ENCODE results near the gene PLA2G1B.

The PLA2G1B gene

DNA sequence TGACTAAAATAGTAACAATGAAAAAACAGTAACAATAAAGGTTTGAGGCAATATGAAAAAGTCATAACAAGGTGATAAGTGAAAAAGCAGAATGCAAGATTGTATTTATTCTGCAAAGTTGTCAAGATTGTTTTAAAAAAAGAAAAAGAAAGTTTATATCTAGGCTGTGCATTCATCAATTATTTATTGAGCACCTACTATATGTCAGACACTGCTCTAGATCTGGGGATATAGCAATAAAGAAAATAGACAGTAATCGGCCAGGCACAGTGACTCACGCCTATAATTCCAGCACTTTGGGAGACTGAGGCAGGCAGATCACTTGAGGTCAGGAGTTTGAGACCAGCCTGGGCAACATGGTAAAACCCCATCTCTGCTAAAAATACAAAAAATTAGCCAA lies 3.8 kb downstream of the PLA2G1B start:
- no peak for DNase-seq

DNA sequence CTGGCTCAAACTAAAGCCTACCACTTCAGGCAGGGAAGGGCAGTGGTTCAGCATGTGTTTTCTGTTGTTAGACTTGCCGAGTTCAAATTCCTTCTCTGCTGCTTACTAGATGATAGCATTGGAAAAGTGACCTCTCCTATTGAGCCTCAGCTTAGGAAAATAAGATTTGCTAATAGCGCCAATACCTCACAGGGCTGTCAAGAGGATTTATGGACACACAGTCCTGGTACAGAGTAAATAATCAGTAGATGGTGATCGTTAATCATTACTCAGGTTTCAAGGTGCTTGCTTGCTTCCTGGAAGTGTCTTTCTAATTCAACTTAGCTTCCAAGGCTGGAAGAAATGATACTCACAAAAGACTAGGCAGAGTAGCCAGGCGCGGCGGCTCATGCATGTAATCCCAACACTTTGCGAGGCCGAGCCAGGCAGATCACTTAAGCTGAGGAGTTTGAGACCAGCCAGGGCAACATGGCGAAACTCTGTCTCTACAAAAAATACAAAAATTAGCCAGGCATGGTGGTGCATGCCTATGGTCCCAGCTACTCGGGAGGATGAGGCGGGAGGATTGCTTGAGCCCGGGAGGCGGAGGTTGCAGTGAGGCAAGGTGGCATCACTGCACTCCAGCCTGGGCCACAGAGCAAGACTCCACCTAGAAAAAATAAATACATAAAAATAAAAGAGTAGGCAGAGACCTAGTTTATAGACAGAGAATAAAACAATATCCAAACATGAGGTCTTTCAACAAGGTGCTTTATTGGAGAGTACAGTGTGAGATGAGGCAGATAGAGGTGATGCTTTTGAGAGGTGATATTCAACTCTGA lies 6.0 kb downstream of the PLA2G1B start:
- peak; percentile 11 for DNase-seq

DNA sequence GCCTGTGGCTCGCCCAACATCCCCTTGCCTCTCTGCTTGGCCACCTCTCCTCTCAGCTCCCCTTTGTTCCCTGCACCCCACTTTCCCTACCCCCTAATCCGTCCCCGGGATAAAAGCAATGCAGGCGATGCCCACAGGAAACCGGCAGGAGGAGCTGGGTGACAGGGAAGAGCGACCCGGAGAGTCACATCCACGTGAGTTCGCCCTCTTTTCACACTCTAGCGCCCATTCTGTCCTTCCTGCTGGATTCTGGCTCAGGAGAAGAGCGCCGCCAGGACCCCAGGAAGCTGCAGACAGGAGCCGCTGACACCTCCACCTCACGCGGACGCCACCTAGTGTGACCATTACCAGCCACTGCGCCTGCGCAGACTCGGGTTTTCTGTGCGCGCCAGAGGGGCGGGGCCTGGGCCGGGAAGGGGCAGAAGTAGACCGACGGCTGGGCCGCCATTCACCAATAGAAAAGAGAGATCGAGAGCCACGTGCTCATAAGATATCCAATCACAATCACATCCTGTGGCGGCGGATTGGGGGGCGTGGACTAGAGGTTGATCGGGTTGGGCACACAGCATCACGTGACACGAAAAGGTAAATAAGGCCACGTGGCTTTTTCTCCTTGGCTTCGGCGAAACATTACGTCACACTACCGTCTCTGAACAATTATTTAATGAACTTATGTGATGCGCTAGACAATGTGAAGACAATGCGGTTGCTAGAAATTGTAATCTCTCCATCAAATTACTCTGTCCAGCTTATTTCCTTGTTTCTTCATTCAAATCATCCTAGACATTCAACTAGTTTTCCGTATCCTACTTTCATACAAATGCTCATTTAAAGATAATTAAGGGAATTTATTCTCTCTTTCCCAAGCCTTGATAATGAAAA lies 10.1 kb downstream of the PLA2G1B start:
- peak; percentile 99 for DNase-seq

DNA sequence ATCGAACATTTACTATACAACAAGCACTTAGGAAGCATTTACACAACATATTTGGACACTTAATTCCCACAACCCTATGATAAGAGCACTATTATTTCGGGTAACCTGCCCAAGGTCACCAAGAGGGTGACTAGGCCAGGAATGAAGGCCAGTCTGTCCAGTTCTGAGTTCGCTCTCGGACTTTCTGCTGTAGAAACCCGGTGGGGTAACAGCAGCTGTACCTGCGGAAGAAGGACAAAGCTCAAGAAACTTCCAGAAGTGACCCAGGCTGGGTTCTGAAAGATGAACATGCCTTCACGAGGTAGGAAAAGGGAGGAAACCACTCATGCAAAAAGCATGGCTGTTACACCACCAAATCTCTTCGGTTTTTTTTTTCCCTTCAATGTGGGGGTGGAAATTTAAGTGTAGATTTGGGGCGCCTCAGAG lies 10.8 kb downstream of the PLA2G1B start:
- no peak for DNase-seq

DNA sequence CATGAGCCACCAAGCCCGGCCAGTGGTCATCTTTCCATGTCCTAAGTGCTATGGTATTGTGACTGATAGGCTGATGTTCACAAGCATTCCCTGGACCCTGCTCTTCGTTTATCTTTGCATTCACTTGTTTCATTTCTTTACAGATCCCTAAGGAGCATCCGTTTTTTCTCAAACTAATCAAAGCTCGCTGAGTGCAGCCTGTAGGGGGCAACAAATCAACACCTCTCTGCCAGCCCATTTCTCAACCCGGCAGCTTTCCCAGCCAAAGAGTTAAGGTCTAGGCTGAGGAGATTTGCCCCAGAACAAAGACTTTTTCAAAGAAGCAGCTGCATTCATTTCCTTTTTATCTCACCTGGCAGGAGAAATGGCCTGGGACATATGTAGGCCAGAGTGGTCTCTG lies 13.4 kb downstream of the PLA2G1B start:
- DNase-seq: no peak

DNA sequence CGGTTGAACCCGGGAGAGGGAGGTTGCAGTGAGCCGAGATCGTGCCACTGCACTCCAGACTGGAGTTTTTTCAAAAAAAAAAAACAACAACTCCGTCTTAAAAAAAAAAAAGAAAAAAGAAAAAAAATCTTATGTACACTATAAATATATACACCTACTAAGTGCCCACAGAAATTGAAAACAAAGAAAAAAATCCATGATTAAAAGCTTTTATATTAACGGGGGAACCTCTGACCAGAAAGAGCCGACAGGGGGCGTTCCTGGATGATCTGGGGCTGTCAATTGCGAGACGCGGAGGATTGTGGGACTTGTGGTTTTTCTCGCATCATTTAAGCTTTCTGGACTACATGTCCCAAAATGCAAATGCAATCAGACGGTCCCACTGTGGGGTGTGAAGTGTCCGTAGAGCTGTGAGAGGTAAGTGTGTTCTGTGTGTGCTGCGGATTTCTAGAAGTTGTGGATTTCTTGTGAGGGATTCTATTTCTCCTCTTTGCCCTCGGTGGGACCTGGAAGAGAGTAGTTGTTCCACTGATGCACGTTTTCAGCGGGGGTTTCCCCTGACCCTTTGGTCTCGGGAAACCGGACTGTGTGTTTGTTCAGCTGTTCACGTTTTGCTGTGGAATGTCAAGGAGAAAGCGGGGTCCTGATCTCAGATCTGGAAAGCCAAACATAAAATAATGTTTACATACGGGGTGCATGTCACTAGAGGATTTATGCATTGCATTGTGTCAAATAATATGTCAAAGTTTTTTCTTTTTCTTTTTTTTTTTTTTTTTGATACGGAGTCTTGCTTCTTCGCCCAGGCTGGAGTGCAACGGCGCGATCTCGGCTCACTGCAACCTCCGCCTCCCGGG lies 25.4 kb downstream of the PLA2G1B start, which contains the start of gene SIRT4:
SIRT4 (plus strand) TSS at position 360 of the 854 bp plus-strand sequence. CDS start 1,241 bp downstream, outside the sequence.
- DNase-seq: peak; percentile 87

DNA sequence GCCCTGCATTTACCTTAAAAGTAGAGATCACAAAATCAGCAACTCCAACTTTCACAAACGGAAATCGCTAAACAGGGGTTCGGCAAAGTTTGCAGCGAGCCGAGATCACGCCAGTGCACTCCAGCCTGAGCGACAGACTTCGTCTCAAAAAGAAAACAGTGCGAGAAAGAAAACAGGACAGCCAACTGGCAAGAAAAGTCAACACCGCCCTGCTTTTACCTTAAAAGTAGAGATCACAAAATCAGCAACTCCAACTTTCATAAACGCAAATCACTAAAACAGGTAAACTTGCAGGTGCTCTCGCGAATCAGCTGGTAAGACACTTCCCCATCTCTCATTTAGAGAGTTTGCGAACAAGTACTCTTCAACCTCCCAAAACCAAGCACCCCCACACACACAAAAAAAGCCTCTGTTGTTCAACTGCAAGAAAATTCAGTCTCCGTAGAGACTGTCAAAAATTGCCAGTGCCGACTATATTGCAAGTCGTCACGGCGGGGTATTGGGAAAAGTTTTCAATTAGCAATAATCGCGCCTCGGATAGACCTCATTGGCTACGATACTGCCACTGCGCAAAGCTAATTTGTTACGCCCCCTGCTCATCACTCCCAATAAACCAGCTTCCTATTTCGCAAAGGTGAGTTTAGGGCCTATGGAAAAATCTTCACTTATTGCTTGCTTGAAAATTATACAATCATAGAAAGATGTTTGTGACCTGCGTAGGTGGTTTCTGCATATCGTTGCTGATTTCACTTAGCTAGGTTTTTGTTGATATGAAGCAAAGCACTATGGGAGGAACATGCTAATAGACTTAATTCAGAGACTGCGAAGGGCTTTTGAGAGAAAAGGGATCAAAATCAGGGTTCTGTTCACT lies 34.7 kb downstream of the PLA2G1B start, which contains the start of gene RNU4-1:
RNU4-1 (minus strand) TSS at position 577 of the 871 bp plus-strand sequence.
- DNase-seq: peak; percentile 99

DNA sequence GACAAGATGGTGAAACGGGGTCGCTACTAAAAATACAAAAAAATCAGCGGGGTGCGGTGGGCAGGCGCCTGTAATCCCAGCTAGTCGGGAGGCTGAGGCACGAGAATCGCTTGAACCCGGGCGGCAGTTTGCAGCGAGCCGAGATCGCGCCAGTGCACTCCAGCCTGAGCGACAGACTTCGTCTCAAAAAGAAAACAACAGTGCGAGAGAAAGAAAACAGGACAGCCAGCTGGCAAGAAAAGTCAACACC lies 35.2 kb downstream of the PLA2G1B start:
- no peak for DNase-seq

DNA sequence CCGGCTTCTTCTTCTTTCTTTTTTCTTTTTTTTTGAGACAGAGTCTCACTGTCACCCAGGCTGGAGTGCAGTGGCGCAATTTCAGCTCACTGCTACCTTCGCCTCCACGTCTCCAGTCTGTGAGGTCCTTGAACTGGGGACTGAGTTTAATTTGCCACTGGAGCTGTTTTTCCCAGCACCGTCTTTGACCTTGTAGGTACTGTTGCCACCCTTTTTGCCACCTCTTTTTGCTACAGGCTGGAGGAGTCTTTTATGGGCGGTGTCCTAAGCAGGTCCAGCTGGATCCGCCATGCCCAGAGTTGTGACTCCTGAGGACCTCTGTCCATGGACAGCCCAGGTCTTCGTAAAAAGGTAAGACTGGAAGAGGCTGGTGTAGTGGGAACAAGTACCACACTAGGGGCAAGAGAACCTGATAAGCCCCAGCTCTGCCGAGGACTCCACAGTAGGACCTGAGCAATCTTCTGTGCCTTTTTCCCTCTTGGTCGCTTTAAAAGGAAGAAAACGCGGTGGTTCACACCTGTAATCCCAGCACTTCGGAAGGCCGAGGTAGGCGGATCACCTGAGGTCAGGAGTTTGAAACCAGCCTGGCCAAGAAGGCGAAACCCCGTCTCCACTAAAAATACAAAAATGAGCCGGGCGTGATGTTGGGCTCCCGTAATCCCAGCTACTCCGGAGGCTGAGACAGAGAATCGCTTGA lies 36.8 kb downstream of the PLA2G1B start:
- DNase-seq: no peak

DNA sequence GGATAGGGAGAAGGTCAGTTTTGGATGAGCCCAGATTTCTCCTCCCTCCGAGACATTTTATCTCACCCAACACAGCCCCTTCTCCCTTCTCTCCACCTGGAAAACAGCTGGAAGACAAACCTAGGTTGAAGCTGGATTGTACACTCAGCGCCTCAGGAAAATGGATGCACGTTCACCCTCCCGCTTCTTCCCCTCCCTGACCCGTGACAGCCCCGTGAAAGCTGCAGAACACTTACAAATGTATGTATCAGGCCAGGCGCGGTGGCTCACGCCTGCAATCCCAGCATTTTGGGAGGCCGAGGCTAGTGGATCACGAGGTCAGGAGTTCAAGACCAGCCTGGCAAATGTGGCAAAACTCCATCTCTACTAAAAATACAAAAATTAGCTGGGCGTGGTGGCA lies 40.1 kb downstream of the PLA2G1B start:
- DNase-seq: no peak

DNA sequence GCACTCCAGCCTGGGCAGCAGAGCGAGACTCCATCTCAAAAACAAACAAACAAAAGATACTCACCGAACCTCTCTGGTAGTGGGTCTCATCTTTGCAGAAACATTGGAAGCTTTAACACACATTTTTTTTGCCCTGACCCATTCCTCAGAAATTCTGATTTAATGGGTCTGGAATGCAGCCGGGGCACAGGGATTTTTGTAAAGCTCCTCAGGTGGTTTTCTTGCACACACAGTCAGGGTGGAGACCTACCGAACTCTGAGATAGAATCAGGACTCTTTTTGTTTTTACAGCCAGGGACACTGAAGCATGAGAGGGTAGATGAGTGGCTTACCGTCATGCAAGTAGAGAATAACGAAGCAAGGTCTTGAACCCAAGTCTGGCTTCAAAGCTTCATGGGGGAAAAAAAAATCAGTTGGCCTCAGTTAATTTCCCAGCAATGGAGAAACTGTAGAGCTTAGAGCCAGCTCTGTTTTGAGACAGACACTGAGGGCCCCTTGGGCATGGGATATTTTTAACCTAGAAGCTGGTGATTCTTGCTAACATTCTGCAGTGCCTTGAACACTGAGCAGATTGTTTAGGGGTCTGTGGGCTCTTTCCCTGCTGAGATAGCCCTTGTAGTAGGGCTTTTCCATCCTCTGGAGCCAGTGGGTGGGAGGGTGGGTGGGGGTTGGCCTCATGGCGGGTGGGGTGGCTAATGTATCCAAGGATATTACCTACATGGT lies 40.6 kb downstream of the PLA2G1B start:
- DNase-seq: no peak

DNA sequence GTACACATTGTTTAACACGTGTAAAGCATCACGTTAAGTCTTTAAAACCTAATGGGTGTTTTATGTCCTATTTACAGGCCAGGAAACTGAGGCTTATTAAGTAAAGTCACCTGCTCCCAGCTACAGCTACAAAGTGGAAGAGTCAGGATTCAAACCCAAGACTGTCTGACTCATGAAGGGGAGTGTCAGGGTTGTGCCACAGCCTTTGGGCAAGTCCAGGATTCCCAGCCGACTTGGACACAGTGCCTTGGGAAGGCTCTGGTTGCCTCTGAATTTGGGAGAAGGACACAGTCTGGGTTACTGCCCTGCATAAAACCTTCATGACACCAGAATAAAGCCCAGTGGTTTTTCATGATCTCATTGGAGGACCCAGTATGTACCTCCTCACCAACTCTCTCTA lies 43.2 kb downstream of the PLA2G1B start:
- DNase-seq: no peak

DNA sequence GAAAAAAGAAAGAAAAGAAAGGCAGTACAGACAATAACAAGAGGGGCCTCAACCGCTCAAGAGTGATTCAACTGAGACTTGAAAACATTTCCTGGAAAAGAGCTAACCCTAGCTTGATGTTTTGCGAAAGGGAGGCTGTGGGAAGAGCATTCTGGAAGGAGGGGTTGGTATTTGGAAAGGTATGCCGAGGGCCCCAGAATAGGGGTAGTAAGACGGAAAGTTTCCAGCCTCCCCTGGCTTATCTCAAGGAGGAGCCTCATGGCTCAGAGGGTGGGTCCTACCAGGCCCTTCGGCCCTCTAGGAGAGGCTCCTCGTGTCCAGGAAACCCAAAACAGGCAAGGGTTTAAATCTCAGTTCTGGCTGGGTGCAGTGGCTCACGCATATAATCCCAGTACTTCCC lies 44.3 kb downstream of the PLA2G1B start:
- no peak for DNase-seq

DNA sequence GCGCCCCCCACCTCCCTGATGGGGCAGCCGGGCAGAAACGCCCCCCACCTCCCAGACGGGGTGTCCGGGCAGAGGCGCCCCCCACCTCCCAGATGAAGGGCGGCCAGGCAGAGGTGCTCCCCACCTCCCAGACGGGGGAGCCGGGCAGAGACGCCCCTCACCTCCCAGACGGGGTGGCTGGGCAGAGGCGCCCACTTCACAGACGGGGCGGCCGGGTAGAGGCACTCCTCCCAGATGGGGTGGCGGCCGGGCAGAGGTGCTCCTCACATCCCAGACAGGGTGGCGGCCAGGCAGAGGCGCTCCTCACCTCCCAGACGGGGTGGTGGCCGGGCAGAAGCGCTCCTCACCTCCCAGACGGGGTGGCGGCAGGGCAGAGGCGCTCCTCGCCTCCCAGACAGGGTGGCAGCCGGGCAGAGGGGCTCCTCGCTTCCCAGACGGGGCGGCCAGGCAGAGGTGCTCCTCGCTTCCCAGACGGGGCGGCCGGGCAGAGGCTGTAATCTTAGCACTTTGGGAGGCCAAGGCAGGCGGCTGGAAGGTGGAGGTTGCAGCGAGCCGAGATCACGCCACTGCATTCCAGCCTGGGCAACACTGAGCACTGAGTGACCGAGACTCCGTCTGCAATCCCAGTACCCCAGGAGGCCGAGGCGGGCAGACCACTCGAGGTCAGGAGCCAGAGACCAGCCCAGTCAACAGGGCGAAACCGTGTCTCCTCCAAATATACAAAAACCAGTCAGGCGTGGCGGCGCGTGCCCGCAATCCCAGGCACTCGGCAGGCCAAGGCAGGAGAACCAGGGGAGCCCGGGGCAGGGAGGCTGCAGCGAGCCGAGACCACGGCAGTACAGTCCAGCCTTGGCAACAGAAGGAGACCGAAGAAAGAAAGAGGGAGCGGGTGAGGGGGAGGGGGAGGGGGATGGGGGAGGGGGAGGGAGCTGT lies 49.2 kb downstream of the PLA2G1B start:
- DNase-seq: no peak

DNA sequence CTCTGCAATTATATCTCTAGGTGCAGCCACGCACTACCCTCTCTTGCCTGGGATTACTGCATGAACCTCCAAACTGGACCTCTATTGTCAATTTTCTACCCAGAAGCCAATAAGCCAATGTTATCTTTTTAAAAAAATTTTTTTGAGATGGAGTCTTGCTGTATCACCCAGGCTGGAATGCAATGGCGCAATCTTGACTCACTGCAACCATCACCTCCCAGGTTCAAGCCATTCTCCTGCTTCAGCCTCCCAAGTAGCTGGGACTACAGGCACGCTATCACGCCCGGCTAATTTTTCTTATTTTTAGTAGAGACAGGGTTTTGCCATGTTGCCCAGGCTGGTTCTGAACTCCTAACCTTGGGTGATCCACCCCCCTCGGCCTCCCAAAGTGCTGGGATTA lies 50.8 kb downstream of the PLA2G1B start:
- DNase-seq: no peak

Data from NCI-H526 treated with DMSO at 0.1 percent for 48 hours (cell line).